ENCODE data around the gene PIGR.

DNA sequence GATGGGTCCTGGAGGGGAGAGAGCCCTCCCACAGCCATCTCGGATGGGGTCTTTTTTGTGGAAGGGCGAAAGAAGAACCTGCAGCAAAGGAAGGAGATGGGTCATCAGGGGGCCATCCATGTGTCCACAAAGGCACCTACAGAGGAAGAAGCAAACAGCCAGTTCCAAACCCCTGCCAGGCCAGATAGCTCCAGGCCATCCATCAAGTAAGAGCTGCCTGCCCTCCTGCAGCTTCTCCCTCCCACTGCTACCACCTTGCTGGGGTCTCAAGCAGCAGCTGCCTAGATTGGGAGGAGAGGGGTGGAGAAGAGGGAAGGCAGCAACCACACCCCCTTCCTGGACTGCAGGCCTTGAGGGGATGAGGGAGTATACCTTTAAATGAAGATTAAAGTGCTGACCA lies 19.5 kb upstream of the PIGR start:
- TF ChIP-seq, protein P1, sequence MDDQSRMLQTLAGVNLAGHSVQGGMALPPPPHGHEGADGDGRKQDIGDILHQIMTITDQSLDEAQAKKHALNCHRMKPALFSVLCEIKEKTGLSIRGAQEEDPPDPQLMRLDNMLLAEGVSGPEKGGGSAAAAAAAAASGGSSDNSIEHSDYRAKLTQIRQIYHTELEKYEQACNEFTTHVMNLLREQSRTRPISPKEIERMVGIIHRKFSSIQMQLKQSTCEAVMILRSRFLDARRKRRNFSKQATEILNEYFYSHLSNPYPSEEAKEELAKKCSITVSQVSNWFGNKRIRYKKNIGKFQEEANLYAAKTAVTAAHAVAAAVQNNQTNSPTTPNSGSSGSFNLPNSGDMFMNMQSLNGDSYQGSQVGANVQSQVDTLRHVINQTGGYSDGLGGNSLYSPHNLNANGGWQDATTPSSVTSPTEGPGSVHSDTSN (IDR thresholded peaks at IDR 0.05) = no peak
- TF ChIP-seq, protein P2, sequence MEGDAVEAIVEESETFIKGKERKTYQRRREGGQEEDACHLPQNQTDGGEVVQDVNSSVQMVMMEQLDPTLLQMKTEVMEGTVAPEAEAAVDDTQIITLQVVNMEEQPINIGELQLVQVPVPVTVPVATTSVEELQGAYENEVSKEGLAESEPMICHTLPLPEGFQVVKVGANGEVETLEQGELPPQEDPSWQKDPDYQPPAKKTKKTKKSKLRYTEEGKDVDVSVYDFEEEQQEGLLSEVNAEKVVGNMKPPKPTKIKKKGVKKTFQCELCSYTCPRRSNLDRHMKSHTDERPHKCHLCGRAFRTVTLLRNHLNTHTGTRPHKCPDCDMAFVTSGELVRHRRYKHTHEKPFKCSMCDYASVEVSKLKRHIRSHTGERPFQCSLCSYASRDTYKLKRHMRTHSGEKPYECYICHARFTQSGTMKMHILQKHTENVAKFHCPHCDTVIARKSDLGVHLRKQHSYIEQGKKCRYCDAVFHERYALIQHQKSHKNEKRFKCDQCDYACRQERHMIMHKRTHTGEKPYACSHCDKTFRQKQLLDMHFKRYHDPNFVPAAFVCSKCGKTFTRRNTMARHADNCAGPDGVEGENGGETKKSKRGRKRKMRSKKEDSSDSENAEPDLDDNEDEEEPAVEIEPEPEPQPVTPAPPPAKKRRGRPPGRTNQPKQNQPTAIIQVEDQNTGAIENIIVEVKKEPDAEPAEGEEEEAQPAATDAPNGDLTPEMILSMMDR (IDR thresholded peaks at IDR 0.05) = no peak
- no peak for TF ChIP-seq JUND (IDR thresholded peaks at IDR 0.05)
- TF ChIP-seq EP300 (IDR thresholded peaks at IDR 0.05; ENCODE audit: borderline replicate concordance in 1 of 2, low read depth in 1 of 2, low read length in 1 of 2) = no peak
- TF ChIP-seq YY1 (IDR thresholded peaks at IDR 0.05; ENCODE audit: low read depth) = no peak
- TF ChIP-seq EZH2phosphoT487 (IDR thresholded peaks at IDR 0.05; ENCODE audit: borderline replicate concordance, low read depth) = no peak
- no peak for TF ChIP-seq TAF1 (IDR thresholded peaks at IDR 0.05; ENCODE audit: borderline replicate concordance, low read depth, low read length)
- TF ChIP-seq, protein P3, sequence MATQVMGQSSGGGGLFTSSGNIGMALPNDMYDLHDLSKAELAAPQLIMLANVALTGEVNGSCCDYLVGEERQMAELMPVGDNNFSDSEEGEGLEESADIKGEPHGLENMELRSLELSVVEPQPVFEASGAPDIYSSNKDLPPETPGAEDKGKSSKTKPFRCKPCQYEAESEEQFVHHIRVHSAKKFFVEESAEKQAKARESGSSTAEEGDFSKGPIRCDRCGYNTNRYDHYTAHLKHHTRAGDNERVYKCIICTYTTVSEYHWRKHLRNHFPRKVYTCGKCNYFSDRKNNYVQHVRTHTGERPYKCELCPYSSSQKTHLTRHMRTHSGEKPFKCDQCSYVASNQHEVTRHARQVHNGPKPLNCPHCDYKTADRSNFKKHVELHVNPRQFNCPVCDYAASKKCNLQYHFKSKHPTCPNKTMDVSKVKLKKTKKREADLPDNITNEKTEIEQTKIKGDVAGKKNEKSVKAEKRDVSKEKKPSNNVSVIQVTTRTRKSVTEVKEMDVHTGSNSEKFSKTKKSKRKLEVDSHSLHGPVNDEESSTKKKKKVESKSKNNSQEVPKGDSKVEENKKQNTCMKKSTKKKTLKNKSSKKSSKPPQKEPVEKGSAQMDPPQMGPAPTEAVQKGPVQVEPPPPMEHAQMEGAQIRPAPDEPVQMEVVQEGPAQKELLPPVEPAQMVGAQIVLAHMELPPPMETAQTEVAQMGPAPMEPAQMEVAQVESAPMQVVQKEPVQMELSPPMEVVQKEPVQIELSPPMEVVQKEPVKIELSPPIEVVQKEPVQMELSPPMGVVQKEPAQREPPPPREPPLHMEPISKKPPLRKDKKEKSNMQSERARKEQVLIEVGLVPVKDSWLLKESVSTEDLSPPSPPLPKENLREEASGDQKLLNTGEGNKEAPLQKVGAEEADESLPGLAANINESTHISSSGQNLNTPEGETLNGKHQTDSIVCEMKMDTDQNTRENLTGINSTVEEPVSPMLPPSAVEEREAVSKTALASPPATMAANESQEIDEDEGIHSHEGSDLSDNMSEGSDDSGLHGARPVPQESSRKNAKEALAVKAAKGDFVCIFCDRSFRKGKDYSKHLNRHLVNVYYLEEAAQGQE (IDR thresholded peaks at IDR 0.05; ENCODE audit: low read depth, low read length) = no peak
- TF ChIP-seq POLR2AphosphoS5 (IDR thresholded peaks at IDR 0.05; ENCODE audit: low read depth, low read length) = no peak
- no peak for TF ChIP-seq RCOR1 (IDR thresholded peaks at IDR 0.05; ENCODE audit: low read length)
- no peak for TF ChIP-seq TCF12 (IDR thresholded peaks at IDR 0.05)
- no peak for TF ChIP-seq GABPA (IDR thresholded peaks at IDR 0.05; ENCODE audit: low read depth)

All from SK-N-SH (cell line).